DMS153 treated with DMSO at 0.1 percent for 48 hours (cell line): Measurements from ENCODE around the gene SLC39A11.
"Not testable (repeated sequence)": the region's sequence is repeated elsewhere in the genome, so short reads cannot be mapped to it uniquely, and the experiment has no call there.

ENCODE experiments used
- DNase-seq: peaks from one replicate; lab custom pipeline; 2025; ENCODE audit not compliant: unreplicated experiment; lab: John Stamatoyannopoulos, UW

The SLC39A11 gene

DNA sequence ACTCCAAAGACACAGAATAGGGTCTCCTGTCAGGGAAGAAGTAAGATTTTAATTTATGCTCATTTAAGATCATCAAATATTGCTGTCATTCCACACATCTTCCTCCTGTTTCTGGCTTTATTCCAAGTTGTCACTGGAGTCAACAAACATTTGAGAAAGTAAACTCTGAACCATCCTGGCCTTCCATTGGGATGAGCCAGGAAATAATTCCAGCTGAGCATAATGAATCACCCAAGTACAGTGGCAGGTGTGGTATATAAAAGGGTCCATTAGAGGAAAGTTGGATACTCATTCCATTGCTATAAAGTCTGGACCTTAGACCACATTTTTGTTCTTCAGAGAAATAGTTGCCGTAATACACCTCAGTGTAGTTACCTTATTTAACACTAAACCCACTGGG lies 246.1 kb downstream of the SLC39A11 start:
- DNase-seq, result no peak

GRCh38 chr17:72843591-72843990 lies 248.9 kb downstream of the SLC39A11 start:
- DNase-seq, result no peak

DNA sequence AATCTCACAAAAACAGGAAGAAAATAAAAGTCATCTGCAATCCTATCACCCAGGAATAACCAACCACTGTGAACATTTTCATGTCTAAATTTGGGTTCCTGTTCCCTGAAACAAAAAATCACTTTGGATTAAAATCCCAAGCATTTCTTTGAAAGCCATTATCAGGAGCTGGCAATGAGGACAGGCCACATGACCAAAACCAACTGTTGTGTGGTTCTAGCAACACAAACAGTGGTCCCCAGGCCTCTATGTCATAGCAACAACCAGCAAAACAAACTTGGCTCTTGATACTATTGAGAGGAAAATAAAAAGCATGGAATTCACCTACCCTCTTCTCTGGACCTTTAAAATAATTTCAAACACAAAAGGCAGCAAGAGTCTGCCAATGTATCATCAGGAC lies 252.5 kb downstream of the SLC39A11 start:
- DNase-seq, result no peak

- no peak for DNase-seq
Measured at GRCh38 chr17:72839131-72839725, 253.3 kb downstream of the SLC39A11 start.

DNA sequence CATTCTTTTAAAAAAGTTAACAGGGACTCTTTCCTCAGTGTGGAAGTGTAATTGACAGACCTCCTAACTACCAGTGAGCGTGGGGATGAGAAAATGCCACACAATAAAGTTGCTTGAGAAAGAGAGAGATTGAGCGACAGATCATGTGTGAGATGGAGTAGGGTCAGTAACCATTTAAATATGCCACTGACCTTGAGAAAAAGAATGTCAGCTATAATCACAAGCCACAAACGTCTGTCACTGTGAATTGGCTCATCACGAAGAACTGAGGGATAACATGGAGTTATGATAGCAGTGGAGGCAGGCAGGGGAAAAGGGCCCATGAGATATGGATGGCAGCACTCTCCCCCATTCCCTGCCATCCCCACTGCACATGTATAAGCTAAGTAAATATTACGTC lies 253.9 kb downstream of the SLC39A11 start:
- no peak for DNase-seq

- no peak for DNase-seq
Measured at GRCh38 chr17:72838068-72838467, 254.4 kb downstream of the SLC39A11 start.

DNA sequence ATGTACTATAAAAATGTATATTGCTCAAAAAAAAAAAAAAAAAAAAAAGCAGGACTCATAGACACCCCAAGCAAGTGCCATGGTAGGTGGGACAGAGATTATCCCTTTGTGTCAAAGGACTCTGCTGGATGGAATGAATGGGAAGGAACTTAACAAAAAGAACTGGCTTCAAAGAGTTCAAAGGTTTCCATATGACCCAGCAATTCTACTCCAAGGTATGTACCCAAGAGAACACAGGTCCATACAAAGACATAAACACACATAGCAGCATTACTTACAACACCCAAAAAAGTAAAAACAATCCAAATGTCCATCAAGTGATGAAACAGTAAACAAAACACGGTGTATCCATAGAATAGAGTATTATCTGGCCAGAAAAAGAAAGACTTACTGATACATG lies 255.2 kb downstream of the SLC39A11 start:
- no peak for DNase-seq

GRCh38 chr17:72833128-72833765 lies 259.2 kb downstream of the SLC39A11 start:
- DNase-seq, result no peak

DNA sequence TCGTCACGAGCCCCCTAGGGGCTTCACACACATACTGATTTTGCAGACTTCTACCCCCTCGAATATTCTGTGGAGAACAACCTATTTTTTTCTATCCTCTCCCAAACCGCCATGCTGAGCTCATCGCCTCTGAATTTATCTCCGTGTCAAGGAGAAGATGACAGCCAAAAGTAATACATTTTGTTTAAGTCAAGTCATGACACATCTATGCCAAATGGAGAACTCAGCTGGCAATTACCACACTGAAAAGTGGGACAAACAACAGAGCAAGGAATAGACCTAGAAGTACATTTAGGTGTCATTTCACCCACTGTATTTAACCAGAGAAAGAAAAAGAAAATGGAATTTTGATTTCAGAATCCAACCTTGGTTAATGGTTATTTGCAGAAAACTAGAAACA lies 260.2 kb downstream of the SLC39A11 start:
- DNase-seq, result no peak

DNA sequence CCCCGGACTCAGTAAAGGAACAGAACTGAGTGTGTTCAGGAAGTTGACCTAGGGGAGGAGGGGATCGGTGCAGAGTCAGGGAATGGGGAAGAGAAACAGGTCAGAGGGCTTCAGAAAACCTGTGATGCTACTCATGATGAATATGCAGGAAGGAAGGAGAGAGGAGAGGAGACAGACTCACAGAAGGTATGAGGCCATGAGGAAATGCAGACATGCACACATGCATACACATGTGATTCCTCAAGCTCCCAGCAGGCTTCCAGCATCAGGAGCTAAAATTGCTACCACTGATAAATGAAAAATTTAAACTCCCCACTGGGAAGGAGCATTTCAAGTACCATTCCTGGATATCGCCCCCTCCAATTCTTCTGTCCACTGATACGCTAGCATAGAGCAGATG lies 262.6 kb downstream of the SLC39A11 start:
- DNase-seq, result no peak

DNA sequence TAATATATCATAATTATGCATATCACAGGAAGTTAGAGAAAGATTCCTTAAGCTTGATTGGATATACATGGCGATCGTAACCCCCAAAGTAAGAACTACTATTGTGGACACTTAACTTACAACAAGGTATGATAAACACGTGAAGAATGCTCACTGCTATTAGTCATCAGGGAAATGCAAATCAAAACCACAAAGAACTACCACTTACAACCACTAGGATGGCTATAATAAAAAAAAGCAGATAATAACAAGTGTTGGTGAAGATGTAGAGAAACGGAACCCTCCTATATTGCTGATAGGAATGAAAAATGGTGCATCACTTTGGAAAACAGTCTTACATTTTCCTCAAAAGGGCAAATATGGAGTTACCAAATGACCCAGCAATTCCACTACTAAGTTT lies 265.9 kb downstream of the SLC39A11 start:
- DNase-seq, result no peak

DNA sequence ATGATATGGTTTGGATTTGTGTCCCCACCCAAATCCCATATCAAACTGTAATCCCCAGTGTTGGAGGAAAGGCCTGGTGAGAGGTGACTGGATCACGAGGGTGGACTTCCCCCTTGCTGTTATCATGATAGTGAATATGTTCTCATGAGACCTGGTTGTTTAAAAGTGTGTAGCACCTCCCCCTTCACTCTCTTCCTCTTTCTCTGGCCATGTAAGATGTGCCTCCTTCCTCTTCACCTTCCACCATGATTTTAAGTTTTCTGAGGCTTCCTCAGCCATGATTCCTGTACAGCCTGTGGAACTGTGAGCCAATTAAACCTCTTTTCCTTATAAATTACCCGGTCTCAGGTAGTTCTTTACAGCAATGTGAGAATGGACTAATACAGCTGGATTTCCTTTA lies 266.4 kb downstream of the SLC39A11 start:
- DNase-seq, result not testable (repeated sequence)

- DNase-seq, result no peak
Measured at GRCh38 chr17:72825218-72825617, 267.3 kb downstream of the SLC39A11 start.

- not testable (repeated sequence) for DNase-seq
Measured at GRCh38 chr17:72824267-72824666, 268.2 kb downstream of the SLC39A11 start.

DNA sequence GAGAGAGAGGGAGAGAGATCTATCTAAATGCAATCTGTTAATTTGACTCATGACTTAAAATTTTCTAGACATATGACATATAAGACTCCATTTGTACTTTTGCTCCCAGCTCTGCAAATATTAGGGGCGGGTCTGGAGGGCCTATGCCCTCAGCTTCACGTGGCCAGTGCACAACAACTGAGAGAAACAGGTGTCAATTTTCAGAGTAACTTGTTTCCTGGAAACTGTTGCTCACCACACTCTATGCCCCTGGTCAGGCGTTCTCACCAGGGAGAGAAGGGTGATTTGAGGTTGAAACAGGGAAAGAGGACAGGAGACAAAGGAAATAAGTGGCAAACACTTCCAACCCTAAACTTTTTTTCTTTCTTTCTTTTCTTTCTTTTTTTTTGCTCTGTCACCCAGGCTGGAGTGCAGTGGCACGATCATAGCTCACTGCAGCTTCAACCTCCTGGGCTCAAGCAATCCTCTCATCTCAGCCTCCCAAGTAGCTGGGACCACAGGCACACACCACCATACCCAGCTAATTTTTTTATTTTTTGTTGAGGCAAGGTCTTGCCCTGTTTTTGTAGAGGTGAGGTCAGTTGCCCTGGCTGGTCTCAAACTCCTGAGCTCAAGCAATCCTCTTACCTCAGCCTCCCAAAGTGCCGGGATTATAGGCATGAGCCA lies 270.0 kb downstream of the SLC39A11 start:
- DNase-seq, result no peak

DNA sequence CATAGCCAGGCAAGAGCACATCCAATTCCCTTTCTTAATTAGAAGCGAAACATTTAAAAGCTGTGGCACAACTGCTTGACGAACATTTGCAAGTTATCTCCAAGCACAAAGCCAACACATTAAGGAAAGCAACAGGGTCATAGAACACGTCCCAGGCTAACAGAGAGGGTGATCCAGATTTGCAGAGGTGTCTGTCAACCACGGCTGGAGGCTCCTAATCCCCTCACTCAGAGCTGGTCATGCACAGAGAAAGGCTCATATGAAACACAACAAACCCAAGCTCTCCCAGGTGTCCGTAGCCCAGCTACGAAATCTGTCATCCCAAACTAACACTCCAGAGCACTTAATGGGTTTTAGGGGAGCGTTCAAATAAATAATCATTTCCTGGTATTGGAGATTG lies 276.1 kb downstream of the SLC39A11 start:
- DNase-seq, result no peak

- DNase-seq, result no peak
Measured at GRCh38 chr17:72813481-72813880, 279.0 kb downstream of the SLC39A11 start.

DNA sequence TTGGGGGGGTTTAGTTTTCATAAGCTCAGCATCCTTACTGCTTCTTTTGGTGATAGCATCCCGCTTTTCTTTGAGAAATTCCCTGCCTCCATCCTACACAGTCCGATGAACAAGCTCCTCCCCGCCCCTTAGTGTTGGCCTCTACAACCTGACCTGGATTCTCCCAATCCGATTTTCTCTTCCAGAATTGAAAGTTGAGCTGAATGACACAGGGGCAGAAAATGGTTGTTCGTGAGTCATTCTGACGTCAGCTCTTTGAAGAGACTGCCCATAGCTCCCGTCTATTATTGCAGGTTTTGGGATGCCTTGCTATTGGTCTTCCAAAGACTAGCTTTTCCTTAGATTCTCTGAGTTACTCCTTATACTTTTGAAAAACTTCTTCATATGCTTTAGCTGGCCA lies 279.7 kb downstream of the SLC39A11 start:
- no peak for DNase-seq

DNA sequence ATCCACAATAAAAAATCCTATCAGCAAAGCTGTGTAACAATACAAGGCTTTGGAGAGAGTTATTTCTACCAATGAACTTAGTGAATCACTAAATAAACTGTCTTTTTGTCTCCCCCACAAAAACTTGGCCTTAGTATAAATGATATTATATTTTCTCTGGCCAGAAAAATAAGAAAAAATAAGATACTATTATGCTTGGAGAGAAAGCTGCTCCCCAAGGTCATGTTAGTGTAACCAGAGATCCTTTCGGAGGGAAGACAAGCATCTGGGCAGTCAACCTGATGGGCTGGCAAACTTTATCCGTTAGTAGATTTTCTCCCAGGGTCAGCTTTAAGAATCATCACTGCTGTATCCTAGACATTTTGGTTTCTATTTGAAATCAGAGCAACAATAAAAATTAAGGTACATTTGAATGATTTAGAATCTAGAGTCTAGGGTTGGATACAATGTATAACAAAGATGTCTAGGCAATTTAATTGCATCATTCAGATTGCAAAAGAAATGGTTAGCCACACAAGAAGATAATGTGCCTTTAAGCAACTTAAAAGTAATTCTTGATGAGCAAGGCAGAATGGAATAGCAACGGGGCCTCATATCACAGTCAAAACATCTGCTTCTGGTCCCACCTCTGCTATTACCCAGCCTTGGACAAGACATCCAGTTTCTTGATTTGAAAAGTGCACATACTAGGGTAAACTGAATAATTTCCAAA lies 280.4 kb downstream of the SLC39A11 start:
- no peak for DNase-seq

- DNase-seq, result no peak
Measured at GRCh38 chr17:72810991-72811508, 281.4 kb downstream of the SLC39A11 start.

- DNase-seq, result no peak
Measured at GRCh38 chr17:72806011-72806410, 286.5 kb downstream of the SLC39A11 start.
